GM18519 (cell line): Measurements from ENCODE around the gene FAM174B.
A peak's percentile ranks its signal among the peaks of the same experiment; 100 is the strongest.

Experiments used
- ATAC-seq: cut with Tn5 transposase; IDR thresholded peaks from one replicate; pipeline ENCODE4 v1.9.1; 2021; ENCODE audit warnings: mild to moderate bottlenecking, moderate library complexity; ENCODE audit not compliant: unreplicated experiment, low FRiP score

Gene FAM174B

DNA sequence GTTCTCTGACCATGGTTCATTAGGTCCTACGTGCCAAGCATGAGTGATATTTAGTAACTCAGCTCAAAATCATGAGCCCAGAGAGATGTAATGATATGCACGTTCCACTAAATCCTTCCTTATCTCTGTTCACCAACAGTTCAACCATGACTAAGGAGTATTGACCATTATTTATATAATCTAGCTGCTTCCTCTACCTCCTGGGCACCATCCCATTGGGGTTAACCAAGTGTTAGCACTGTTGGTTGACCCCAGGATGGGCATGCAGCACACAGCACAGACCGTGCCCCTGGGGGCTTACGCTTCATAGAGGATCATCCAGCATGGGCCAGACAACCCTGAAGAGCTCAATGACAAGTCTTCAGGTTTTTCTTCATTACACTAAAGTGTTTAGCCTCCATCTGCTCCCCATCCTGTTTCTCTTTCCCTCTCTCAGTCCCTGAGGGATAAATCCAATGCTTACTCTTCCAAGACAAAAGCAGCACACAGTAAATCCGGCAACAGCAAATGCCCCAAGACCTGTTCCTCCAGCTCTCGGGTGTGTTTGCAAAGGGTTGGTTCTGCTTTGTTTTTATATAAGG, 10.4 kb downstream of the FAM174B start:
- ATAC-seq, result no peak

DNA sequence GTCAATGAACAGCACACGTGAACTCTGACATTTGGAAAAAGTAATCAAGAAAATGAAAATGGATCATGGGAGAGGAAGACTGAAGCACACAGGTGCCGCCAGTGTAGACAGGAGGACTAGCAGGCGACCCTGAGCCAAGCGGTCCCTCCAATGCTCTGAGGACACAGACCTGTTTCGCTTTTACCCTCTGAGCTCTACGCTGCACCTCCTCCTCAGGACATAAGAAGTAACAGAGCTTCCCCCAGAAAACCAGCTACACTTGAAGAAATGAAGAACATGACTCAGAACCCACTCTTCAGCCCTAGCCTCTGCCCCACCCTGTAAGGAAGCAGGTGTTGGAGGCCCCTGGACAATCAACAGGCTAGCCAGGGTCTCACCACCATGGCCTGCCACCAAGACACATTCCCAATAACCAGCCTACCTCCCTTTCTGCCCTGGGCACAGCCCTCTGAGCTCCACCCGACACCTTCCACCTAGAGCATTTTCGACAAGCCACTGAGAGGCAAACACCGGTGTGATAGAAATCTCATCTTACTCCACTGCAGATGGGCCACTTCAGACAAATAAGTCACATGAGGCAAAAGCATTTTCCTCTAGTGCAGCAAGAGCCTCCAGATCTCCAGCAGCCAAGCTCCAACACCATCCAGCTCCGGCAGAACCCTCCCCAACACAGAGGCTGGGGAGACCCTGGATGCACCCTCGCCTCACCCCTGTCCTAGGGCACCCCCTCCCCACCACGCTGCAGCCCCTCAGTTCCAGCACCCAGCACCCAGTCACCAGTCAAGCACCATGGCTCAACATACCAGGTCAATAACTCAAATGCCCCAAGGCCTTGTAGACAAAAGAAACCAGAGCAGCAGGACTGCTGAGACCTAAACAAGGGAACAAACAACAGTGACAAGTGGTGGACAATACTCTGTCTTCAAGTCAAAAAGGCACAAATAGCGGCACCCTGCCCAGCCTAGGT, 11.4 kb downstream of the FAM174B start:
- no peak for ATAC-seq

DNA sequence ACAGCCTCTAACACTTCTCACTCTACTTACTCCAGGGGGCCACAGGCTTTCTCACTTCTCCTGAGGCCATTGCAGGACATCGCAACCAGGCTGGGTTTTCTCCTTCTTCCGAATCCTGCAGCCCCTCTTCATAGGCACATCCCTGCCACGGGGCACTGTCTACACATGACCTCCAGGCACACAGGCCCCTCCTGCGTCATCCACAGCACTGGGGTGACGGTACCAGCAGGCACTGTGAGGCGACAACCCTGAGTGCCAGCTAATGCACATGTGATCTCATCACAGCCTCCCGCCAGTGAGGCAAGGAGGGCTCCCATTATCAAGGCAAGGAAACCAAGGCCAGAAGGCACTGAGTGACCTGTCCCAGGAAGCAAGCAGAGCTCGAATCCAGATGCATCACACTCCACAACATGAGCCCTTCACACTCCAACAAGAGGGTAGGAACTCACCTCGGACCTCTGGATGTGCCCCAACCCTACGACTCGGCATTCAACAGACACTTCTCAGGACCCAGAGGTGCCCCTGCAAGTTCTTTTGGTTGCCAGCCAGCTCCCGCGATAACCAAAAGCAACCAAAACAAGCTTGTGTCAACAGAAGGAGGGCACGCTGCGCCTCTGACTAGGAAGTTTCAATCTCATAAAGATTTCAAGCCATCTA, 16.7 kb downstream of the FAM174B start:
- no peak for ATAC-seq

DNA sequence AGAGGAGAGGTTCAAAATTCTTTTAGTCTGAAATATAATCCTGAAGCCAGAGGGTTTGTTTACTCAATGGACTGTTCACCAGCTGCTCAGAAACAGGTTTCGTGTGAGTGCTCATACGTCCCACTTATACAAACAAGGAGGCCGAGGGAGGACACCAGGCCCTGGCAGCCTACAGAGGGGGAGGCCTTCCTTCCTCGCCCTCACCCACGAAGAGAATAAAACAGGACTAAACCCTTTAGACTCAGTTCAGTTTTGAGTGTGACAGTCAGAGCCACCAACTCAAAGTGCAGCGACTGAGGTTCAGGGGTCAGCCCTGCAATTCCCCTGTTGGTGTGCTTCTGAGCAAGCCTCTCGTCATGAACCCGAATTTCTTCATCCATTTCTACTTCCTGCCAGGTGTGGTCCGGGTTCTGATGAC, 17.3 kb downstream of the FAM174B start:
- ATAC-seq, result no peak

DNA sequence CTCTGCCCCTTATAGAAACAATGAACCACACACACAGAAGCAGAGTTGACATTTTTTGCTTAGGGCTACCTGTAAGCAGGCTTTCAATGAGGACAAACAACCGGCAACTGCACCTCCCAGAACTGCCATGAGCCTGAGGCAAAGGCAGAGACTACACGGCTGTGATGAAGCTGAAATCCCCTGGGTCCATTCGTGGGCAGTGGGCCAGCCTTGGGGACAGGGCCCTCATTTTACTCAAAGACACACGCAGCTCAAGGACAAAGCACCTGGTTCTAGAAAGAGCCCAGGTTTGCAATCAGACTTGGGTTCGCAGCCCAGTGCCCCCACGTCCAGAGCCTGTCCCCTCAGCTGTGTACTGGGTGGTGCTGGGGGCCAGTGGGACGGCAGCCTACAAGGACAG, 17.9 kb downstream of the FAM174B start:
- ATAC-seq, result no peak

DNA sequence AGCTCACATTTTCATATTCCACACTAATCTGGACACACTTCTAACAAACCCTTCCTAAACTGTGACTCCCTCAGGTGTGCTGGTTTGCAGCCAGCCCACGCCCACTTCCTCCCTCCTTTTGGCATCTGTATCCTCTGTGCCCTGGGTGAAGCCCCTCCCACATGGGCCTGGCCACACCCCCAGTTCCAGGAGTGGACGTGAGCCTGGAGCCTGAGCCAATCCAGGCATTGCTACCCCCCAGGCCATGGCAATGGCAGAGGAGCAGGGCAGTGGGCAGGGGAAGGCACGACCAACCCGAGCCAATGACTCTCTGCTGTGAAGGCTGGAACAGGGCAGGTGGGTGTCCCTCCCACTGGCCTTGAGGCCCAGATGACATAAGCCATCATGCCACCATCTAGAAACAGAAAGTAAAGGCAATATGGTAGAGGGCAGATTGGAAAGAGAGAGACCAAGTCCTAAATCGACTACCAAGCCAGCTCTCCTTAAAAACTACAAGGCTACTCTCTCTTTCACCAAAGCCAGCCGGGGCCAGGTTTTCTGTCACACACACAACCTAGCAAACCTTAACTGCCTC, 18.6 kb downstream of the FAM174B start:
- ATAC-seq, result no peak

DNA sequence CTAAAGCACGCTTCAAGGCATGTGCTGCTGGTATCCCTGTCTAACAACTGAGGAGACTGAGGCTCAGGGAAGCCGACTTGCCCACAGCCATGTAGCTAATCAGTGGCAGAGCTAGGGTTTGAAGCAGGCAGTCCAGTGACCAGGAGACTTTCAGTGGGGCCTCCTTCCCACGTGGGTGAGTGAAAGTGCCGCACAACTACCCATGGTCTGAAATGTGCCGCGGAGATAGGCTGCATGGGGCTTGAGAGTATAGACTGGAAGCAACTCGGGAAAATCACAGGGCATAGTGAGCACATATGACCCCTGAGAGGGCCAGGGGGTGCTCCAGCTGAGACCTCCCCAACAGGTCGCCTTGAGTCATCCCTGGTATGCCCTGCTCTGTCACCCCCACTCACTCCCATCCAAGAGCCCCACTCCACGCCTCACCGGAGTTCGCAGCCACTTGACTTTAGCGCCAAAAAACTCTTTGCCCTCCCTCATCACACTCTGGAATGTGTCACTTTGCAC, 19.1 kb downstream of the FAM174B start:
- no peak for ATAC-seq

DNA sequence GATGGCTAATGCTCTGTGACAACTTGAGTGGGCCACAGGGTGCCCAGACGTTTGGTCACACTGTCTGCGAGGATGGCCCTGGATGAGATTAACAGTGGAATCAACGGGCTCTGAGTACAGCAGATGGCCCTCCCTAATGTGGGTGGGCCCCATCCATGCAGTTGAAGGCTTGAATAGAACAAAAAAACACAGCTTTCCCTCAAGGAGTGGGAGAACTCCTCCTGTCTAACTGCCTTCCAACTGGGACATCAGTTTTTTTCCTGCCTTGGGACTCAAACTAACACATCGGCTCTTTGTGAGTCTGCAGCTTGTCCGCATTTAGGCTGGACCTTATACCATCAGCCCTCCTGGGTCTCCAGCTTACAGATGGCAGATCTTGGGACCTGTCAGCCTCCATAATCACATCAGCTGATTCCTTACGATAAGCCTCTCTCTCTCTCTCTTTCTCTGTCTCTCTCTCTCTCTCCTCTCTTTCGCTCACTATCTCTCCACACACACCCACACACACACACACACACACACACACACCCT, 20.8 kb downstream of the FAM174B start:
- no peak for ATAC-seq

DNA sequence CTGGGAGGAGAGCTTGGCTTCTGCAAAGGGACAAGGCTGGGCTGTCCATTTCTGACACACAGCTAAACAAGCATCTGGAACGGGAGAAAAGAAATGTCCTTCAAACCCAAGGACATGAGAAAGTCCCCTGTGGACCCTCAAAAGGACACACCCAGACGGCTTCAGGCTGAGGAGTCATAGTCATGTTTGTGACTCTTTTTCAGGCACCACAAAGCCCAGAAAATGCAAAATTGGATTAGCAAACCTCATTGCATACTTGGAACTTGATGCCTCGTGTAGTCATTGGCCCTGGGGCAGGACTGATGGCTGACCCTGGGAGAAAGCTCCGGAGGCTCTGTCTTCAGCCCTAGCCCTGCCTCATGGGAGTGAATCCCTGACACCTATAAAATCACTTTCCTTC, 21.5 kb downstream of the FAM174B start:
- ATAC-seq, result no peak

DNA sequence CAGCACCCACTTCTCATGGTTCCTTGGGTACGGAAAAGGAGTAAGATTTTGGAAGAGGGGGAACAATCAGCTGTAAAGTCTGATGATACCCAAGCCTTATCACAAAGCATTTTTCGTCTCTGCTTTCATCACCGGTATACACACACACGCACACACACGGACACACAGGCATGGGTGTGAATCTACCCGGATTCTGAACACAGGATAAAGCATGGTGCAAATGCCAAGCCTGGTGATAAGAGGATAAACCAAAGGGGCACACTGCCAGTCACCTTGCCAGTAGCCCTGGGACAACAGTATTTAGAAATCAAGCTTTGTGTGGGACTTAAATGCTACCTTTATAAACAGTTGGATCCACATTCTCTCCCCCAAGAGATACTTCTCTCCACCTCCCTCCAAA, 22.2 kb downstream of the FAM174B start:
- no peak for ATAC-seq

DNA sequence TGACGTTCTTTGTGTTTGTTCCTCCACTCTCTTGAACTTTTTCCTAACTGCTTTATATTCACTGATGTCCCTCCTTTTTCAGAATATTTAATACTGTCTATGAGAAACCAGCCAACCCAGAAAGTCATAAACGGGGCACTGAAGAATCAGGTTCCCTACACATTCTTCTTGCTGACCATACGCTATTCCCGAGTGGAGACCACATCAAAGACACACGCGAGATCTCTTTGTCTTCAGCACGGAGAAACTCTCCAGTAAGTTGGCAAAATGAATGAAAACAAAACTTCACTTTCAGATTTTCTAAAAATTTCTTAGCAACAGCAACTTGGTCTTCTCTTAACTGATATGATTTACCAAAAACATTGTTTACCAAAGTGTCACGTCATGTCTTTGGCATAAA, 22.6 kb downstream of the FAM174B start:
- no peak for ATAC-seq

DNA sequence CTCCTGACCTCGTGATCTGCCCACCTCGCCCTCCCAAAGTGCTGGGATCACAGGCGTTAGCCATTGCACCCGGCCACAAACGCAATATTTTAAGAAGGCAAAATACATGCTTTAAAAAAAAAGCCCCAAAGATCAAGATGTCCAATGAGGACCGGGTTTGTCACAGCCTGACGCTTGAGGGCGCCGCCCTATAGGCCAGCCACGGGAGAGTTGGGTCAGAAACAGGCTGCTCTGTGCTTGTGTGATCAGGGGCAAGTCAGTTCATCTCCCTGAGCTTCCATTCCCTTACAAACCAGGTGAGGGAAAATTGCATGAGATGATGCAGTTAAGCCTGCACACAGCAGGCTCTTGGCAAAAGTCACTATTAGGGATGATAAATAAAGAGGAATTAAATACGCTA, 23.9 kb downstream of the FAM174B start:
- ATAC-seq, result no peak

DNA sequence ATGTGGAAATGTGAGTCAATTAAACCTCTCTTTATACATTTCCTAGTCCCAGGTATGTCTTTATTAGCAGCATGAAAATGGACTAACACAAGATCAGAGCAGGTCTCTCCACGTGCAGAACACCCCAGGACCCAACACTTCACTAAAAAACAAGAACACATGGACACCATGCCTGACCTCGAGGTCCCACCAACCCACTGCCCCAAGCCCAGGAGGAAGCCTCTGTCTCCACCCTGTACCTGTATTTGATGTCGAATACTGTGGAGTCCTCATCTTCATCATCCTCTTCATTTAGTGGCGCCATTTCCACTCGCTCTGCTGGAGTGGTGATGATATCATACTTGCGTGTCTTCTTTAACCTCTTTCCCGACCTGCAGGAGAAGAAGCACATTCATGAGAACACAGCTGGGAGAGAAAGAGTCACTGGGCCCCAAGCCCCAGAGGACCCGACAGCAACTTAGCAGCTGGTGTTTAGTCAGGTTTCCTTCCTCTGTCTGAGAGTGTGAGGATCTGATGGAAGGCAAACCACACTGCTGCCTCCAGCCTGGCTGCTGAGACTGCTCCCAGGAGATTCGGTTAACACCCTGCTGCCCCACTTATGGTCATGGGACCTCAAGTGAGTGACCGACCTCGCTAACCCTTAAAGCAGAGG, 25.5 kb downstream of the FAM174B start:
- ATAC-seq, result no peak

DNA sequence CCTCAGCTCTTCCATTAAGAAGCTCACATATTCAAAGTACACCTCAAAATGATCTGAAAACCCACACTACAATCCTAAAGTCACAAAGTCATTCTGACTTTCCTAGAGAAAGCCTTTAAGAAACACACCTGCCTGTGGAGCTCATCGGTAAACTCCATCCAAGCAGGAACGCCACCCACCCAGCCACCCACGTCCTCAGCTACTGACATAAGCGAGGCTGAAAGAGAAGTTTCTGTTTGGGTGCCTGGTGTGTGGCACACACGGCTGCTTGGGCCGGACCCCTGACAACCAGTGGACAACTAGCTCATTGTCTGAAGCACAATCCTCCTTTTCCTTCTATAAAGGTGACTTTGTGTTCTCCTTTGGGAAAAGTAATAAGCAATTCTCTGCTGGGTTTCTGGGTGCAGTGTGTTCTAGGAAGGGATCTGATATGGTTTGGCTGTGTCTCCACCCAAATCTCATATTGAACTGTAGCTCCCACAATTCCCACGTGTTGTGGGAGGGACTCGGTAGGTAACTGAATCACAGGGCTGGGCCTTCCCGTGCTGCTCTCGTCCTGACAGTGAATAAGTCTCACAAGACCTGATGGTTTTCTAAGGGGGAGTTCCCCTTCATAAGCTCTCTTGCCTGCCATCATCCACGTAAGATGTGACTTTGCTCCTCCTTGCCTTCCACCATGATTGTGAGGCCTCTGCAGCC, 26.1 kb downstream of the FAM174B start:
- no peak for ATAC-seq

DNA sequence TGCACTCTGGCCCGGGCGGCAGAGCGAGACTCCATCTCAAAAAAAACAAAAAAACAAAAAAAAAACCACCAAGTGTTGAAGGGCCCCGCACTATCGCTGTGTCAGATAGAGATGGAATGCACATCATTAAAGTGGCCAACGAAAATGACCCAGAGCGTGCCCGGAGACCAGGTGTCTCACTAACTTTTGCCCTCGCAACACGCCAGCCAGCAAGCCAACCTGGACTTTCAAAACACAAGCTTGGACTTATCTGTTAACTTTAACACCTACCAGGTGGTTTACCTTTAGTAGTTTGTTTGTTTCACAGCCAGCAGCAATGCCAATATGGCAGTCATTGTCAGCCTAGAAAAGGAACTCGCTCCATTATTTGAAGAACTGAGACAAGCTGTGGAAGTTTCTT, 28.6 kb downstream of the FAM174B start:
- ATAC-seq, result no peak

DNA sequence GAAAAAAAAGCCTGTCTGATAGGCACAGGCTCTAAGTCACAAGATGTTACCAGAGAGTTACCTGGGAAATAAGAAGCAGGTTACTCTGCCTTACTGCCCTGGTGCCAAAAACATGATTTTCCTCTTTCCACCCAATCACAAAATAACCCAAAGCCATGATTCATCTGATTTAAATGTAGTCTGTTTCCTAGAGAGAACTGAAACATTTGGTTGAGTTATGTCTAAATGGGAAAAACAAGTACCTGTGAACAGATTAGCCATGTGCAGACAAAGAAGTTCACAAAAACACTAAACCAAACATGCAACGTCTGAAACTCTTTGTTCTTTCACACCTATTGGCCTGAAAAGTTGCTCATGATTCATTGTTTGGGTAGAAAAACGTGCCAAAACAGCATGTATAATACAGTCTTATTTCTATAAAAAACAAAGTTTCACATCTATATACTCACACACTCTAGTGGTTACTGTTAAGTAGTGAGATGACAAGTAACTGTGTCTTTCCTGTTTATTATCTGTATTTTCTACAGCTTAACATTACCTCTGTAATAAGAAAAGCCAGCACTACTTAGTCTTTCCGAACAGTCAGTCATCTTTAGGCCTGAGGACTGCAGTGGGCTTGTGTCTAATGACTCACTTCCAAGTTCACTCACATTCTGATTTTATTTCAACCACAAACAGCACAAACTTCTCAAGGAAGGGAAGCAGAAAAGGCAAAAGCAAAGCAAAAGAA, 30.2 kb downstream of the FAM174B start:
- ATAC-seq, result peak; percentile 89

DNA sequence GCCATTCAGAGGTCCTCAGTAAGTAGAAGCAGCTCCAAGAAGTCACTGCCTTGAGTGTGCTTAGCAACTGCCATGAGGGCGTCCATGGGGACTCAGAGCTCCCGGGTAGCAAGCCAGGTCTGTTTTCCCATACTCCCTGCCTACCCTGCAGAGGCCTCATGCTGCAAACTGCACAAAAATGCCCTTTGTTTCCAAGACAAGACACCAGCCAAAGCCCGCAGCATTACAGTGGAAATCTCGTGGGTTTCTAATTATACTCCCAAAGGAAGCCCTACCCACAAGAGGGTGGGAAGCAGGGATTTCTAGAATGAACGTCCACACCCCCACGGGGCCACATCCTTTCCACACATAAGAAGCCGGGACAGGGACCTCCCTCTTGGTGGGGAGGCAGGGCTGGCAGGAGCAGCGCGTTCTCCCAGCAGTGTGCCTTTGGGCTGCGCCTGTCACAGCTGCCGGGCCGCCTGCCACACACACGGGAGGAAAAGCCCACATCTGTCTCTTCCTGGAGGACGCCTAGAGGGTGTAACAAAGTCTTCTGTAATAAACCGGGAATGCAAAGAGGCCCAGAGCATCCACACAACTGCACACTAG, 31.1 kb downstream of the FAM174B start:
- ATAC-seq, result no peak

DNA sequence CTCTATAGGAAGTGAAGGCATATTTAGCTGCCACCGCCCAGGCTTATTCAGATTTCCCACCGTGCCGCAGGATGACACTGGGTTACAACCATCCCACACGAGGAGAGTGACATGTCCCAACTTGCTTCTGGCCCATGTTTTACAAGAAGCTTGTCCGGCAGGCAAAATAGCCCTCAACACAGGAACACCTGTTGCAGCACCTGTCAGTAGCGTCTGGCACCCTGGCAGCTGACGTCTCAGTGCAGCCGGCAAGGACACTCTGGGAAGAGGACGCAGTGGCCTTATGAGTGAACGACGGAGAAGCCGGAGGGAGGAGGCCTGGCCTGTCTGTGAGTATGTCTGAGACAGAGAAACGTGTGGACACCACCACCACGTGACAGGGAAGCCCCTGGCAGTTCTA, 32.1 kb downstream of the FAM174B start:
- no peak for ATAC-seq
